Measurements from ENCODE around the gene ATP6V0C.
"Not testable (repeated sequence)": the region's sequence is repeated elsewhere in the genome, so short reads cannot be mapped to it uniquely, and the experiment has no call there.

ATP6V0C gene

DNA sequence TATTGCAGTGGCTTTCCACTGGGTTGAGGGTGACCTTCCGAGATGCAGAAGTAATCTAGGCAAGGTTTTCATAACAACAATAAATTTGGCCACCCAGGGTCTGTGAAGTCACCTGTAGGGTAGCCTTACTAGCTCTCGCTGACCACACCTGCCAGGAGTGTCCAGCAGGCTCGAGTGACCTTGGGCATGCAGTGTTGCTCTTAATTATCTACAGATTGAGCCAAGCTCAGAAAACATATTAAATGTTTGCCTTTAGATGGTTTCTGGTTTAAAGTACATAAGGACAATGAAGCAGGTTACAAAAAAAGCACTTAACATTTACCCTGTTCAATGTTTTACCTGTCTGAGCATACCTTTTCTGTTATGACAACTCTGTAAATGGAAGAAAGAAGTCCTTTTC, 37.0 kb upstream of the ATP6V0C start:
- Histone ChIP-seq H3K4me3 (replicated peaks; ENCODE audit: insufficient read depth, low read length) (no peak overlapping the region), H3K27ac (replicated peaks) (no peak overlapping the region), H3K27me3 (ENCODE audit: insufficient read depth, poor library complexity, severe bottlenecking) (peaks cover 7% of the 10 kb centered on the region)
- TF ChIP-seq, protein P1, sequence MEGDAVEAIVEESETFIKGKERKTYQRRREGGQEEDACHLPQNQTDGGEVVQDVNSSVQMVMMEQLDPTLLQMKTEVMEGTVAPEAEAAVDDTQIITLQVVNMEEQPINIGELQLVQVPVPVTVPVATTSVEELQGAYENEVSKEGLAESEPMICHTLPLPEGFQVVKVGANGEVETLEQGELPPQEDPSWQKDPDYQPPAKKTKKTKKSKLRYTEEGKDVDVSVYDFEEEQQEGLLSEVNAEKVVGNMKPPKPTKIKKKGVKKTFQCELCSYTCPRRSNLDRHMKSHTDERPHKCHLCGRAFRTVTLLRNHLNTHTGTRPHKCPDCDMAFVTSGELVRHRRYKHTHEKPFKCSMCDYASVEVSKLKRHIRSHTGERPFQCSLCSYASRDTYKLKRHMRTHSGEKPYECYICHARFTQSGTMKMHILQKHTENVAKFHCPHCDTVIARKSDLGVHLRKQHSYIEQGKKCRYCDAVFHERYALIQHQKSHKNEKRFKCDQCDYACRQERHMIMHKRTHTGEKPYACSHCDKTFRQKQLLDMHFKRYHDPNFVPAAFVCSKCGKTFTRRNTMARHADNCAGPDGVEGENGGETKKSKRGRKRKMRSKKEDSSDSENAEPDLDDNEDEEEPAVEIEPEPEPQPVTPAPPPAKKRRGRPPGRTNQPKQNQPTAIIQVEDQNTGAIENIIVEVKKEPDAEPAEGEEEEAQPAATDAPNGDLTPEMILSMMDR (IDR thresholded peaks at IDR 0.05; ENCODE audit: insufficient read depth, low read length) = no peak
- TF ChIP-seq, protein P2, sequence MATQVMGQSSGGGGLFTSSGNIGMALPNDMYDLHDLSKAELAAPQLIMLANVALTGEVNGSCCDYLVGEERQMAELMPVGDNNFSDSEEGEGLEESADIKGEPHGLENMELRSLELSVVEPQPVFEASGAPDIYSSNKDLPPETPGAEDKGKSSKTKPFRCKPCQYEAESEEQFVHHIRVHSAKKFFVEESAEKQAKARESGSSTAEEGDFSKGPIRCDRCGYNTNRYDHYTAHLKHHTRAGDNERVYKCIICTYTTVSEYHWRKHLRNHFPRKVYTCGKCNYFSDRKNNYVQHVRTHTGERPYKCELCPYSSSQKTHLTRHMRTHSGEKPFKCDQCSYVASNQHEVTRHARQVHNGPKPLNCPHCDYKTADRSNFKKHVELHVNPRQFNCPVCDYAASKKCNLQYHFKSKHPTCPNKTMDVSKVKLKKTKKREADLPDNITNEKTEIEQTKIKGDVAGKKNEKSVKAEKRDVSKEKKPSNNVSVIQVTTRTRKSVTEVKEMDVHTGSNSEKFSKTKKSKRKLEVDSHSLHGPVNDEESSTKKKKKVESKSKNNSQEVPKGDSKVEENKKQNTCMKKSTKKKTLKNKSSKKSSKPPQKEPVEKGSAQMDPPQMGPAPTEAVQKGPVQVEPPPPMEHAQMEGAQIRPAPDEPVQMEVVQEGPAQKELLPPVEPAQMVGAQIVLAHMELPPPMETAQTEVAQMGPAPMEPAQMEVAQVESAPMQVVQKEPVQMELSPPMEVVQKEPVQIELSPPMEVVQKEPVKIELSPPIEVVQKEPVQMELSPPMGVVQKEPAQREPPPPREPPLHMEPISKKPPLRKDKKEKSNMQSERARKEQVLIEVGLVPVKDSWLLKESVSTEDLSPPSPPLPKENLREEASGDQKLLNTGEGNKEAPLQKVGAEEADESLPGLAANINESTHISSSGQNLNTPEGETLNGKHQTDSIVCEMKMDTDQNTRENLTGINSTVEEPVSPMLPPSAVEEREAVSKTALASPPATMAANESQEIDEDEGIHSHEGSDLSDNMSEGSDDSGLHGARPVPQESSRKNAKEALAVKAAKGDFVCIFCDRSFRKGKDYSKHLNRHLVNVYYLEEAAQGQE (IDR thresholded peaks at IDR 0.05; ENCODE audit: insufficient replicate concordance, low read depth) = no peak
- no peak for TF ChIP-seq GABPA (IDR thresholded peaks at IDR 0.05; ENCODE audit: low read depth)
- TF ChIP-seq SPI1 (IDR thresholded peaks at IDR 0.05; ENCODE audit: borderline replicate concordance, low read depth) = no peak
- no peak for TF ChIP-seq POLR2AphosphoS5 (IDR thresholded peaks at IDR 0.05; ENCODE audit: low read depth)
- DNase-seq (ENCODE audit: low read depth in 1 of 2, low spot score in 1 of 2) = no peak

DNA sequence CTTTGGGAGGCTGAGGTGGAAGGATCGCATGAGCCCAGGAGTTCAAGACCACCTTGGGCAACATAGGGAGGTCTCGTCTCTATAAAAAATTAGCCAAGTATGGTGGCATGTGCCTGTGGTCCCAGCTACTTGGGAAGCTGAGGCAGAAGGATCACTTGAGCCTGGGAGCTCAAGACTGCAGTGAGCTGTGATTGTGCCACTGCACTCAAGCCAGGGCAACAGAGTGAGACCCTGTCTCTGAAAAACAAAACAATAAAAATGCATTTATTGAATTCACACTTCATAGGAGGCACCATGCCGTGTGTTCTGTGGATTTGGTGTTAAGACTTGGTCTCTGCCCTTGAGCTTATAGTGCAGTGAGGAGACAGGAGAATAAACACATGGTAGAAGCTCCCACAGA, 36.4 kb upstream of the ATP6V0C start:
- H3K27me3 ChIP-seq (ENCODE audit: insufficient read depth, poor library complexity, severe bottlenecking) = peaks cover 2% of the 10 kb centered on the region
- no peak overlapping the region for H3K27ac ChIP-seq (replicated peaks)
- no peak for DNase-seq (ENCODE audit: low read depth in 1 of 2, low spot score in 1 of 2)
- no peak for TF ChIP-seq POLR2AphosphoS5 (IDR thresholded peaks at IDR 0.05; ENCODE audit: low read depth)
- H3K4me3 ChIP-seq (replicated peaks; ENCODE audit: insufficient read depth, low read length) = no peak overlapping the region

DNA sequence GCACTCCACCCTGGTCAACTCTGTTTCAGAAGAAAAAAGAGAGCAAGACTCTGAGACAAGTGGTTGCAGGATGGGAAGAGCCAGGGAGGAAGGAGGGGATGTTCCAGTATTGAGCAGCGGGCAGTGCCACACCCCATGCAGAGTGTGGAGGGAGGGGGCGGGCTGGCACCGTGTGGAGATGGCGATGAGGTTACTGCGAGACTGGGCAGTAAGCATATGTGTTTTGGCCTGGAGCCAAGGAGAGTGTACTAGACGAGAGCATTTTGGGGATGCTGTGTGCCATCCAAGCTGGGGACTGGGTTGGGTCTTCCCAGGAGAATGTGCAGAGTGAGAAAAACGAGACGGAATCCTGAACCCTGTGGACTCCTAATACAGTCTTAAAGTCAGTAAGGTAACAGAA, 35.5 kb upstream of the ATP6V0C start:
- Histone ChIP-seq H3K27ac (replicated peaks) (no peak overlapping the region), H3K4me3 (replicated peaks; ENCODE audit: insufficient read depth, low read length) (no peak overlapping the region), H3K27me3 (ENCODE audit: insufficient read depth, poor library complexity, severe bottlenecking) (no peaks in the 10 kb centered on the region)
- no peak for TF ChIP-seq SPI1 (IDR thresholded peaks at IDR 0.05; ENCODE audit: borderline replicate concordance, low read depth)
- TF ChIP-seq, protein P1 (IDR thresholded peaks at IDR 0.05; ENCODE audit: insufficient read depth, low read length) = no peak
- no peak for TF ChIP-seq GABPA (IDR thresholded peaks at IDR 0.05; ENCODE audit: low read depth)
- no peak for TF ChIP-seq POLR2AphosphoS5 (IDR thresholded peaks at IDR 0.05; ENCODE audit: low read depth)
- TF ChIP-seq, protein P2 (IDR thresholded peaks at IDR 0.05; ENCODE audit: insufficient replicate concordance, low read depth) = no peak
- no peak for DNase-seq (ENCODE audit: low read depth in 1 of 2, low spot score in 1 of 2)

DNA sequence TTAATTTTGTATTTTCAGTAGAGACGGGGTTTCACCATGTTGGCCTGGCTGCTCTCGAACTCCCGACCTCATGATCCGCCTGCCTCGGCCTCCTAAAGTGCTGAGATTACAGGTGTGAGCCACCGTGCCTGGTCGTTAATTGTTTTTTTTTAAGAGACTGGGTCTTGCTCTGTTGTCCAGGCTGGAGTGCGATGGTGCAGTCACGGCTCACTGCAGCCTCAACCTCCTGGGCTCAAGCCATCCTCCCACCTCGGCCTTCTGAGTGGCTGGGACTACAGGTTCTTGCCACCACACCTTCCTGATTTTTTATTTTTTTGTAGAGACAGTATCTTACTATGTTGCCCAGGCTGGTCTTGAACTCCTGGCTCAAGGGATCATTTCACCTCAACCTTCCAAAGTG, 33.8 kb upstream of the ATP6V0C start:
- DNase-seq (ENCODE audit: low read depth in 1 of 2, low spot score in 1 of 2) = not testable (repeated sequence)

DNA sequence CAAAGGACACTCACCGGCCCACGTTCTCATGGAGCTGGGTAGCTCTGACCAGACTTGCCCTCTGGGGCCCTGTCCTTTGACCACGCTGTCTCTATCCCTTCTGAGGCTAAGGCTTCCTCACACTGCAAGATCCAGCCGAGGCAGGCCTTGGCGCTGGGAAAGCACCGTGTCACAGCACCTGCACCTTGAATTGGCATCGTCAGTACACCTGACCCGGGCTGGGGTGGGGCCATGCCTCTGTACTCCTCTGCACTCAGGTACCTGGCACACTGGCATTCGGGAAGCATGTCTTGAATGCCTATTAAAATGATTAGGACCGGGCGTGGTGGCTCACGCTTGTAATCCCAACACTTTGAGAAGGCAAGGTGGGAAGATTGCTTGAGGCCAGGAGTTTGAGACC, 32.8 kb upstream of the ATP6V0C start:
- no peak overlapping the region for H3K4me3 ChIP-seq (replicated peaks; ENCODE audit: insufficient read depth, low read length)
- TF ChIP-seq, protein P1 (IDR thresholded peaks at IDR 0.05; ENCODE audit: insufficient read depth, low read length) = no peak
- TF ChIP-seq GABPA (IDR thresholded peaks at IDR 0.05; ENCODE audit: low read depth) = no peak
- TF ChIP-seq SPI1 (IDR thresholded peaks at IDR 0.05; ENCODE audit: borderline replicate concordance, low read depth) = no peak
- TF ChIP-seq, protein P2 (IDR thresholded peaks at IDR 0.05; ENCODE audit: insufficient replicate concordance, low read depth) = no peak
- no peak for TF ChIP-seq POLR2AphosphoS5 (IDR thresholded peaks at IDR 0.05; ENCODE audit: low read depth)

More for the DNA sequence above, 33.8 kb upstream of the ATP6V0C start:
- not testable (repeated sequence) for H3K27me3 ChIP-seq (ENCODE audit: insufficient read depth, poor library complexity, severe bottlenecking); H3K27ac ChIP-seq (replicated peaks); H3K4me3 ChIP-seq (replicated peaks; ENCODE audit: insufficient read depth, low read length)

More for the DNA sequence above, 32.8 kb upstream of the ATP6V0C start:
- no peak for DNase-seq (ENCODE audit: low read depth in 1 of 2, low spot score in 1 of 2)
- Histone ChIP-seq H3K27me3 (ENCODE audit: insufficient read depth, poor library complexity, severe bottlenecking) (no peaks in the 10 kb centered on the region), H3K27ac (replicated peaks) (no peak overlapping the region)
